ENCODE data around the gene HCRTR1. TPM values are rescaled to one million over a fixed set of nuclear protein-coding genes. Genes with fewer than 3 reads are reported as not detected.

The HCRTR1 gene
- total RNA-seq, 1 donor from 2014 or later: 0.44 TPM

GRCh38 chr1:31620631-31621497, 3.4 kb downstream of the HCRTR1 start:
- Histone ChIP-seq H3K4me3 (no peak overlapping the region), H3K36me3 (no peaks in the 10 kb centered on the region), H3K4me1 (peaks cover 42% of the 10 kb centered on the region), H3K27ac (replicated peaks) (no peak overlapping the region), H3K27me3 (ENCODE audit: low read depth) (peaks cover 12% of the 10 kb centered on the region), H3K9me3 (replicated peaks) (no peaks in the 10 kb centered on the region)
- no peak for DNase-seq
- intact Hi-C loops (cut with micrococcal nuclease): no loop called here
- TF ChIP-seq, protein P1, sequence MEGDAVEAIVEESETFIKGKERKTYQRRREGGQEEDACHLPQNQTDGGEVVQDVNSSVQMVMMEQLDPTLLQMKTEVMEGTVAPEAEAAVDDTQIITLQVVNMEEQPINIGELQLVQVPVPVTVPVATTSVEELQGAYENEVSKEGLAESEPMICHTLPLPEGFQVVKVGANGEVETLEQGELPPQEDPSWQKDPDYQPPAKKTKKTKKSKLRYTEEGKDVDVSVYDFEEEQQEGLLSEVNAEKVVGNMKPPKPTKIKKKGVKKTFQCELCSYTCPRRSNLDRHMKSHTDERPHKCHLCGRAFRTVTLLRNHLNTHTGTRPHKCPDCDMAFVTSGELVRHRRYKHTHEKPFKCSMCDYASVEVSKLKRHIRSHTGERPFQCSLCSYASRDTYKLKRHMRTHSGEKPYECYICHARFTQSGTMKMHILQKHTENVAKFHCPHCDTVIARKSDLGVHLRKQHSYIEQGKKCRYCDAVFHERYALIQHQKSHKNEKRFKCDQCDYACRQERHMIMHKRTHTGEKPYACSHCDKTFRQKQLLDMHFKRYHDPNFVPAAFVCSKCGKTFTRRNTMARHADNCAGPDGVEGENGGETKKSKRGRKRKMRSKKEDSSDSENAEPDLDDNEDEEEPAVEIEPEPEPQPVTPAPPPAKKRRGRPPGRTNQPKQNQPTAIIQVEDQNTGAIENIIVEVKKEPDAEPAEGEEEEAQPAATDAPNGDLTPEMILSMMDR (IDR thresholded peaks at IDR 0.05; ENCODE audit: borderline replicate concordance): no peak

- H3K9me3 ChIP-seq (replicated peaks): no peaks in the 10 kb centered on the region
- peaks cover 48% of the 10 kb centered on the region for H3K4me1 ChIP-seq
- TF ChIP-seq, protein P1 (IDR thresholded peaks at IDR 0.05; ENCODE audit: borderline replicate concordance): no peak
- no peaks in the 10 kb centered on the region for H3K36me3 ChIP-seq
- DNase-seq: no peak
- peak overlapping the region; percentile 60 for H3K27ac ChIP-seq (replicated peaks)
- no peak overlapping the region for H3K4me3 ChIP-seq
- intact Hi-C loops (cut with micrococcal nuclease): no loop called here
- peaks cover 12% of the 10 kb centered on the region for H3K27me3 ChIP-seq (ENCODE audit: low read depth)
These were observed 4.0 kb downstream of the HCRTR1 start for GRCh38 chr1:31621498-31621820.

- TF ChIP-seq, protein P1 (IDR thresholded peaks at IDR 0.05; ENCODE audit: borderline replicate concordance): no peak
- Histone ChIP-seq H3K9me3 (replicated peaks) (no peaks in the 10 kb centered on the region), H3K4me1 (peaks cover 54% of the 10 kb centered on the region), H3K27me3 (ENCODE audit: low read depth) (peaks cover 11% of the 10 kb centered on the region), H3K27ac (replicated peaks) (peak overlapping the region; percentile 60), H3K4me3 (no peak overlapping the region), H3K36me3 (no peaks in the 10 kb centered on the region)
- peak; percentile 45 for DNase-seq
- intact Hi-C loops (cut with micrococcal nuclease): no loop called here
These were observed 4.6 kb downstream of the HCRTR1 start for GRCh38 chr1:31621847-31622730.

- no peak overlapping the region for H3K4me3 ChIP-seq
- DNase-seq: no peak
- peaks cover 52% of the 10 kb centered on the region for H3K4me1 ChIP-seq
- H3K36me3 ChIP-seq: peaks cover 4% of the 10 kb centered on the region
- no peaks in the 10 kb centered on the region for H3K9me3 ChIP-seq (replicated peaks)
- no peaks in the 10 kb centered on the region for H3K27me3 ChIP-seq (ENCODE audit: low read depth)
- TF ChIP-seq, protein P1 (IDR thresholded peaks at IDR 0.05; ENCODE audit: borderline replicate concordance): no peak
- H3K27ac ChIP-seq (replicated peaks): no peak overlapping the region
- intact Hi-C loops (cut with micrococcal nuclease): no loop called here
These were observed 5.9 kb downstream of the HCRTR1 start for GRCh38 chr1:31623365-31623764.

GRCh38 chr1:31624309-31624708, 6.8 kb downstream of the HCRTR1 start:
- H3K4me1 ChIP-seq: peaks cover 60% of the 10 kb centered on the region
- intact Hi-C loops (cut with micrococcal nuclease): no loop called here
- DNase-seq: no peak
- H3K36me3 ChIP-seq: peaks cover 13% of the 10 kb centered on the region
- H3K27ac ChIP-seq (replicated peaks): no peak overlapping the region
- H3K4me3 ChIP-seq: no peak overlapping the region
- TF ChIP-seq, protein P1 (IDR thresholded peaks at IDR 0.05; ENCODE audit: borderline replicate concordance): no peak
- no peaks in the 10 kb centered on the region for H3K27me3 ChIP-seq (ENCODE audit: low read depth)
- no peaks in the 10 kb centered on the region for H3K9me3 ChIP-seq (replicated peaks)
